PC-3 (cell line): ENCODE measurements around the gene GABARAP. TPM values are rescaled to one million over a fixed set of nuclear protein-coding genes. Genes with fewer than 3 reads are reported as not detected.

Source experiments
- ATAC-seq: fragments of 200-7000 bp; cut with Tn5 transposase; 2 replicates; pipeline ENCODE4 v1.9.1; 2020; ENCODE audit warnings: mild to moderate bottlenecking, moderate library complexity
- BruUV-seq: library from RNA; stranded (reverse); fragments of 400-500 nt; replicated peaks from 2 replicates; lab custom pipeline; 2021; lab: Mats Ljungman, UMichigan
- CTCF ChIA-PET: fragments of 300-600 bp; sonication (Branson Sonifier 250); formaldehyde crosslinking; loops from one replicate; lab custom pipeline; 2022; ENCODE audit warnings: antibody characterized with exemption; lab: Charles Lee
- POLR2A ChIA-PET: fragments of 300-600 bp; sonication (Branson Sonifier 250); formaldehyde crosslinking; loops from one replicate; lab custom pipeline; 2022; ENCODE audit warnings: antibody characterized with exemption; ENCODE audit not compliant: unreplicated experiment; lab: Charles Lee
- DNase-seq: peaks from one replicate; pipeline ENCODE4 v3.0.0-alpha.2; 2015
- H2AFZ ChIP-seq: fragments of 300-600 bp; sonication (generic); 2 replicates; pipeline ENCODE4 v1.6.0; 2016; ENCODE audit warnings: antibody characterized with exemption, low read length
- H3F3A ChIP-seq: fragments of 300-600 bp; sonication (generic); one replicate; pipeline ENCODE4 v1.6.0; 2017; ENCODE audit warnings: antibody characterized with exemption, low read length, control low read depth, mild to moderate bottlenecking; ENCODE audit not compliant: unreplicated experiment
- H3K27ac ChIP-seq: fragments of 300-600 bp; sonication (generic); 2 replicates; pipeline ENCODE4 v1.5.1; 2016; ENCODE audit warnings: mild to moderate bottlenecking, low read length
- H3K27me3 ChIP-seq: fragments of 300-600 bp; sonication (generic); 2 replicates; pipeline ENCODE4 v1.6.1; 2016; ENCODE audit warnings: low read length, mixed read lengths
- H3K36me3 ChIP-seq: fragments of 300-600 bp; sonication (generic); 2 replicates; pipeline ENCODE4 v1.6.1; 2016; ENCODE audit warnings: low read depth, mixed run types, low read length, mixed read lengths
- H3K4me1 ChIP-seq: fragments of 300-600 bp; sonication (generic); 2 replicates; pipeline ENCODE4 v1.5.1; 2016; ENCODE audit warnings: low read length; ENCODE audit not compliant: insufficient read depth
- H3K4me2 ChIP-seq: fragments of 300-600 bp; sonication (generic); 2 replicates; pipeline ENCODE4 v1.6.0; 2016; ENCODE audit warnings: low read length
- H3K4me3 ChIP-seq: fragments of 300-600 bp; sonication (generic); 2 replicates; pipeline ENCODE4 v1.5.1; 2016; ENCODE audit warnings: mild to moderate bottlenecking, low read length, mixed read lengths
- H3K79me2 ChIP-seq: fragments of 300-600 bp; sonication (generic); 2 replicates; pipeline ENCODE4 v1.6.1; 2017; ENCODE audit warnings: low read length, mixed read lengths
- H3K9ac ChIP-seq: fragments of 300-600 bp; sonication (generic); 2 replicates; pipeline ENCODE4 v1.6.0; 2016; ENCODE audit warnings: mild to moderate bottlenecking, low read length
- H3K9me2 ChIP-seq: fragments of 300-600 bp; sonication (generic); replicated peaks from 2 replicates; pipeline ENCODE4 v1.6.1; 2016; ENCODE audit warnings: mixed run types, low read length, mixed read lengths
- H3K9me3 ChIP-seq: fragments of 300-600 bp; sonication (generic); 2 replicates; pipeline ENCODE4 v1.6.1; 2016; ENCODE audit warnings: low read length, mixed read lengths
- H4K20me1 ChIP-seq: fragments of 300-600 bp; sonication (generic); 2 replicates; pipeline ENCODE4 v1.6.1; 2016; ENCODE audit warnings: low read length, mixed read lengths
- CTCF ChIP-seq: fragments of 300-600 bp; sonication (generic); conservative IDR thresholded peaks from 2 replicates; pipeline ENCODE4 v1.5.1; 2017; ENCODE audit warnings: antibody characterized with exemption, low read depth, mild to moderate bottlenecking, low read length
- EZH2 ChIP-seq: fragments of 300-600 bp; sonication (generic); IDR thresholded peaks from one replicate; pipeline ENCODE4 v1.6.1; 2017; ENCODE audit warnings: antibody characterized with exemption, mild to moderate bottlenecking, low read length; ENCODE audit not compliant: unreplicated experiment
- EZH2phosphoT487 ChIP-seq: fragments of 300-600 bp; sonication (generic); IDR thresholded peaks from 2 replicates; pipeline ENCODE4 v1.6.1; 2018; ENCODE audit warnings: mild to moderate bottlenecking, antibody characterized with exemption, low read length, borderline replicate concordance
- intact Hi-C: fragments of 100-400 bp; cut with micrococcal nuclease; formaldehyde crosslinking; loops from 2 replicates; pipeline ENCODE4 v1.9.0; 2023
- total RNA-seq: library from RNA; depleted of rRNA; stranded (reverse); fragments of >200 nt; gene quantifications from 2 replicates; pipeline ENCODE4 v1.2.3, GENCODE V29; 2014

GABARAP gene
- total RNA-seq, 1 experiment from 2014 or later = 103 TPM

DNA sequence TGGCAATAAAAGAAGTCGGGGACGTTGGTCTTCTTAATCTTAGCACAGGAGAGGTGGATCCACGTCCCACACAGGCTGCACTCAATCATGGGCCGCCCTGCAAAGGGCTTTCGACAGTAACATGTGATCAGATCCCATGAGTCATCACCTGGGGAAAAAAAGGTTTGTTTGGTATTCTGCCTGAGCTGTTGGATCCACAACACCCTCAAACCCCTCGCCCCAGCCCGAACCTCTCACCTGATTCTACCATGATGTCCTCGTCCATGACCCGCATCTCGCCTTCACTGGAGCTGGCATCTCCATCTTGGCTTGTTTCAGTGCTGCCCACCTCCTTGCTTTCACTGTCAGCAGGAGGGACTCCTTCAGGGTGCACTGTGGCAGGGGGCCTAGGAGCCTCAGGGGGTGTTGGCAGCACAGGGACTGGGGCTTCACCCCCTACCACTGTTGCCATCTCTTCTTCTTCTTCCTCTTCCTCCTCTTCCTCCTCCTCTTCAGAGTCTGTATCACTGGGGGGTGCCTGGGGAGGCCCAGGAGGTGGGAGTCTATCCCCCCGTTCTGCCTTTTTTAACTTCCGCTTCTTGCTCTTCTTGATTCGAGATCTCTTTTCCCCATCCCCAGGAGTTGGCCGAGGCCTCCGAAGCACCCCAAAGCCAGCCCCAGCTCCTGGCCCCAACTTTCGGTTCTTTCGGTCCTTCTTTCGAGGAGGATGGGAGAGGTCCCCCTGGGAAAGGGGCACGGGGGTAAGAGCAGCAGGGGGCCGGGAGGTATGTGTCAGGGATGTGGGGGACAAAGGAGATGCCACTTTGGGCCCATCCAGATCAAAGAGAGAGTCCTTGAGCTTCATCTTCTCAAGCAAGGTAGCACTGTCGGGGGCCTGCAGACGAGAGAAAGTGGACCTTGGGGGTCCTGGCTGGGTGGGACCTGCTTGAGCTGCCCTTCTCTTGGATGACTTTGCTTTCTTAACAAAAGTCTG, 6.3 kb downstream of the GABARAP start:
- Histone ChIP-seq H3K36me3 (peaks cover 13% of the 10 kb centered on the region; the same call in 1 of the 2 replicates), H3K79me2 (peaks cover 75% of the 10 kb centered on the region), H3K9me2 (no peaks in the 10 kb centered on the region), H4K20me1 (peaks cover 8% of the 10 kb centered on the region; the same call in 1 of the 2 replicates), H3K4me1 (peaks cover 45% of the 10 kb centered on the region), H3K27ac (peak overlapping the region; percentile 64; the same call in 1 of the 2 replicates), H3K9me3 (no peaks in the 10 kb centered on the region), H2AFZ (no peak overlapping the region), H3K9ac (no peak overlapping the region), H3F3A (peaks cover 8% of the 10 kb centered on the region), H3K4me3 (no peak overlapping the region), H3K27me3 (no peaks in the 10 kb centered on the region), H3K4me2 (peak overlapping the region; percentile 83; the same call in 1 of the 2 replicates)
- TF ChIP-seq EZH2 (no peak), EZH2phosphoT487 (no peak), CTCF (no peak)
- intact Hi-C loops = loop anchor here (2.0 kb wide), 1 partner anchor 15 kb away; no protein-coding TSS in a partner anchor
- ChIA-PET CTCF (no interaction called here), POLR2A (no interaction called here)
- DNase-seq (peak; percentile 52), ATAC-seq (no peak)
- TSS peak; percentile 1 for BruUV-seq

DNA sequence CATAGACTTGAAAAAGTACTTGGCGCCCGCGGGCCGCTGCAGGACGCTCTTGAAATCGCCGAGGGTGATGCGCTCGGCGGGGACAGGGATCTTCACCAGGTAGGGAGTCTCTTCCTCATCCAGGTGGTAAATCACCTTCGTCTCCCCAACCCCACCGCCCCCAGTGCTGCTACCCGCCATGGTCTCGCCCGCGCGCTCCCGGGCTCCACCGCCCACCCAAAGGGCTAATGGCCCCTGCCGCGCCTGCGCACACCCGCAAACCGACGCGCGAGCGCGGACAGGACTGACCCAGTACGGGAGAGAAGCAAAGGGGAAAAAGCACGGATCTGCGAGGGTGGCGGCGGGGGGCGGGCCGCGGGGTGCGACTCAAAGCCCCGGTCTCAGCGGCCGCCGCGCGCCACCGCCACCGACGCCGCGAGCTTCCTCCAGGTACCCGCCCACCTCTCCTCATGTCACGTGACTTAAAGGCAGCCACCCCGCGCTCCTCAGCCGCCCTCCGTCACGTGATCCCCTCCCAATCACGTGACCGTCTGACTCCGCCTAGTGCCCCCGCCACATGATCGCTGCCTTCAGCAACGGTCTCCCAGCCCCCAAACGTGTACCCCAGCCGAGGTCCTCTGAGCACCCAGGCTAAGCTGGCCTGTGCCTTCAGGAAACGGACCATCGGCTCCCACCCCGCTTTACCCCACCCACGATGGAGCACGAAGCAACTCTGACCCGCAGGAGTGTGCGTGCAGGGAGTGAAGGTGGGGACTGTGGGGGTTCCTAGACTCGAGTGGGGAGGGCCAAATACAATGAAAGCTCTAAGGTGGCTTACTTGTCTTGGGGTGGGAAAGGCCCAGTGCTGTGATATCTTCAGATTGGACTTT, 7.9 kb downstream of the GABARAP start, which contains the start of gene DVL2:
TSS of gene DVL2 (minus strand) at position 435 of the 869 bp plus-strand sequence. CDS start at position 180, 255 bp downstream.
- peak within 1 kb of the TSS; percentile 89 for H3K4me3 ChIP-seq
- POLR2A ChIA-PET = no interaction called here
- H3K27ac ChIP-seq = peak within 1 kb of the TSS; percentile 64
- peaks cover 8% of the 10 kb centered on the region for H3F3A ChIP-seq
- H3K9me2 ChIP-seq = no peaks in the 10 kb centered on the region
- ATAC-seq = peak; percentile 48
- TF ChIP-seq EZH2 (no peak), CTCF (no peak), EZH2phosphoT487 (no peak)
- H3K9me3 ChIP-seq = no peaks in the 10 kb centered on the region
- peaks cover 71% of the 10 kb centered on the region for H3K79me2 ChIP-seq
- H3K4me1 ChIP-seq = peaks cover 33% of the 10 kb centered on the region
- intact Hi-C loops = loop anchor here (2.0 kb wide), 1 partner anchor 14 kb away; no protein-coding TSS in a partner anchor
- peak within 1 kb of the TSS; percentile 83 for H3K4me2 ChIP-seq
- DNase-seq = peak; percentile 87
- no peaks in the 10 kb centered on the region for H3K27me3 ChIP-seq
- H3K36me3 ChIP-seq = peaks cover 13% of the 10 kb centered on the region; the same call in 1 of the 2 replicates
- H4K20me1 ChIP-seq = peaks cover 8% of the 10 kb centered on the region; the same call in 1 of the 2 replicates
- peak within 1 kb of the TSS; percentile 88 for H3K9ac ChIP-seq
- BruUV-seq = no TSS peak
- peak within 1 kb of the TSS; percentile 82 for H2AFZ ChIP-seq
- CTCF ChIA-PET = no interaction called here
